Endothelial cell (in vitro differentiated cells): Measurements from ENCODE around the gene GJA4. TPM values are rescaled to one million over a fixed set of nuclear protein-coding genes. Genes with fewer than 3 reads are reported as not detected.

Experiments used
- DNase-seq: peaks from one replicate; pipeline ENCODE4 v3.0.0; 2021; ENCODE audit warnings: low spot score
- H3K27ac Mint-ChIP-seq: one replicate; pipeline ENCODE4 v1.8.0; 2021; ENCODE audit warnings: mixed read lengths, inconsistent platforms; ENCODE audit not compliant: unreplicated experiment
- H3K27me3 Mint-ChIP-seq: one replicate; pipeline ENCODE4 v1.8.0; 2021; ENCODE audit warnings: mild to moderate bottlenecking, moderate library complexity, mixed read lengths, inconsistent platforms; ENCODE audit not compliant: unreplicated experiment
- H3K36me3 Mint-ChIP-seq: one replicate; pipeline ENCODE4 v1.8.0; 2021; ENCODE audit warnings: mild to moderate bottlenecking, low read depth, mixed read lengths, inconsistent platforms; ENCODE audit not compliant: unreplicated experiment
- H3K4me1 Mint-ChIP-seq: one replicate; pipeline ENCODE4 v1.8.0; 2021; ENCODE audit warnings: mild to moderate bottlenecking, mixed read lengths, inconsistent platforms; ENCODE audit not compliant: unreplicated experiment
- H3K4me3 Mint-ChIP-seq: one replicate; pipeline ENCODE4 v1.8.0; 2021; ENCODE audit warnings: mild to moderate bottlenecking, mixed read lengths, inconsistent platforms; ENCODE audit not compliant: unreplicated experiment
- H3K9me3 Mint-ChIP-seq: one replicate; pipeline ENCODE4 v1.8.0; 2021; ENCODE audit warnings: mixed read lengths, inconsistent platforms; ENCODE audit not compliant: unreplicated experiment
- total RNA-seq: library from RNA; stranded (reverse); fragmentation: NEBNext Ultra II Directional; extraction: Animal tissue kit (Norgen Biotek cat#: 25700); gene quantifications from one replicate; pipeline ENCODE4 v1.2.1, GENCODE V29; 2021; ENCODE audit not compliant: unreplicated experiment
- TF ChIP-seq, protein P1 (sequence below): fragments of 200-600 bp; sonication (generic); IDR thresholded peaks from one replicate; pipeline ENCODE4 v1.5.0; 2021; ENCODE audit warnings: antibody characterized with exemption; ENCODE audit not compliant: unreplicated experiment

GJA4 gene
- total RNA-seq, 1 donor from 2014 or later = 347 TPM

DNA sequence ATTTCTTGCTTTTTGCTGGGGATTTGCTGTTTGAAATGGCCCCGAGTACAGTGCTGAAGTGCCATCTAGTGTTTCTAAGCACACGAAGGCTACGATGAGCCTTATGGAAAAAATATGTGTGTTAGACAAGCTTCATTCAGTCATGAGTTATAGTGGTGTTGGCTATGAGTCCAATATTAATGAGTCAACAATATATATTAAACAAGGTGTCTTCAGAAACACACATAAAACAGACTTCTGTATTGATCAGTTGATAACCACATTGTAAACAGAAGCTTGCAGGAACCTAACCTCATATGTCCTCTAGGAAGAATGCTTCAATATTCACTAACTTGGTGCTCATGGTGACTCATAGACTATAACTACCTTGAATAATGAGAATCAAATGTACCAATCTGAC lies 39.6 kb upstream of the GJA4 start:
- H3K27ac Mint-ChIP-seq = no peak overlapping the region
- H3K9me3 Mint-ChIP-seq = no peaks in the 10 kb centered on the region
- TF ChIP-seq, protein P1, sequence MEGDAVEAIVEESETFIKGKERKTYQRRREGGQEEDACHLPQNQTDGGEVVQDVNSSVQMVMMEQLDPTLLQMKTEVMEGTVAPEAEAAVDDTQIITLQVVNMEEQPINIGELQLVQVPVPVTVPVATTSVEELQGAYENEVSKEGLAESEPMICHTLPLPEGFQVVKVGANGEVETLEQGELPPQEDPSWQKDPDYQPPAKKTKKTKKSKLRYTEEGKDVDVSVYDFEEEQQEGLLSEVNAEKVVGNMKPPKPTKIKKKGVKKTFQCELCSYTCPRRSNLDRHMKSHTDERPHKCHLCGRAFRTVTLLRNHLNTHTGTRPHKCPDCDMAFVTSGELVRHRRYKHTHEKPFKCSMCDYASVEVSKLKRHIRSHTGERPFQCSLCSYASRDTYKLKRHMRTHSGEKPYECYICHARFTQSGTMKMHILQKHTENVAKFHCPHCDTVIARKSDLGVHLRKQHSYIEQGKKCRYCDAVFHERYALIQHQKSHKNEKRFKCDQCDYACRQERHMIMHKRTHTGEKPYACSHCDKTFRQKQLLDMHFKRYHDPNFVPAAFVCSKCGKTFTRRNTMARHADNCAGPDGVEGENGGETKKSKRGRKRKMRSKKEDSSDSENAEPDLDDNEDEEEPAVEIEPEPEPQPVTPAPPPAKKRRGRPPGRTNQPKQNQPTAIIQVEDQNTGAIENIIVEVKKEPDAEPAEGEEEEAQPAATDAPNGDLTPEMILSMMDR = no peak
- no peak for DNase-seq
- H3K36me3 Mint-ChIP-seq = no peaks in the 10 kb centered on the region
- peaks cover 8% of the 10 kb centered on the region for H3K4me1 Mint-ChIP-seq
- H3K27me3 Mint-ChIP-seq = peaks cover 3% of the 10 kb centered on the region
- H3K4me3 Mint-ChIP-seq = no peak overlapping the region

- no peaks in the 10 kb centered on the region for H3K27me3 Mint-ChIP-seq
- no peaks in the 10 kb centered on the region for H3K36me3 Mint-ChIP-seq
- H3K4me1 Mint-ChIP-seq = no peaks in the 10 kb centered on the region
- TF ChIP-seq, protein P1 = no peak
- H3K27ac Mint-ChIP-seq = no peak within 1 kb of the TSS
- H3K4me3 Mint-ChIP-seq = no peak within 1 kb of the TSS
- no peak for DNase-seq
- H3K9me3 Mint-ChIP-seq = no peaks in the 10 kb centered on the region
These were observed 37.7 kb upstream of the GJA4 start, which contains the start of gene GJB5 for GRCh38 chr1:34754964-34755637. Gene GJB5 (plus strand): TSS chr1:34755047. CDS start chr1:34757331, 2,284 bp downstream.

DNA sequence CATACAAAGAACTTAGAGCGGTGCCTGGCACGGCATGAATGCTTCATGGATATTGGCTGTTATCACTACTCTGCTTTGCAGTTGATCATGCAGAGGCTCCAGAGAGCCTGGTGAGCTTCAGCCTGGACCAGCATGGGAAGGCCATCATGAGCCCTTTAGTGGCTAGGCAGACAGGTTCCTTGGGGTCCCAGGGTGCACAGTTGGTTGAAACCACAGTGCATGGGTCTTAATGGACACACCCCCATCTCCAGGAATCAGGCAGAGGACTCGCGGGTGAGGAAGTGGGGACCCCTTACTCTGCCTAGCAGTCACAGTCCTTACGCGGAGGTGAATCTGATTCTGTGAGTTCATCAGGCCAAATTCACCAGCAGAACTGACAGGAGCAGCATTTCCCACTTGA lies 36.8 kb upstream of the GJA4 start:
- no peak overlapping the region for H3K4me3 Mint-ChIP-seq
- no peaks in the 10 kb centered on the region for H3K27me3 Mint-ChIP-seq
- TF ChIP-seq, protein P1 = no peak
- DNase-seq = no peak
- H3K36me3 Mint-ChIP-seq = no peaks in the 10 kb centered on the region
- H3K27ac Mint-ChIP-seq = no peak overlapping the region
- H3K9me3 Mint-ChIP-seq = no peaks in the 10 kb centered on the region
- no peaks in the 10 kb centered on the region for H3K4me1 Mint-ChIP-seq

- Mint-ChIP-seq H3K27ac (no peak overlapping the region), H3K4me1 (no peaks in the 10 kb centered on the region), H3K27me3 (no peaks in the 10 kb centered on the region), H3K9me3 (no peaks in the 10 kb centered on the region), H3K4me3 (no peak overlapping the region), H3K36me3 (no peaks in the 10 kb centered on the region)
- no peak for DNase-seq
- TF ChIP-seq, protein P1 = no peak
These were observed 35.4 kb upstream of the GJA4 start for GRCh38 chr1:34757386-34757785.

DNA sequence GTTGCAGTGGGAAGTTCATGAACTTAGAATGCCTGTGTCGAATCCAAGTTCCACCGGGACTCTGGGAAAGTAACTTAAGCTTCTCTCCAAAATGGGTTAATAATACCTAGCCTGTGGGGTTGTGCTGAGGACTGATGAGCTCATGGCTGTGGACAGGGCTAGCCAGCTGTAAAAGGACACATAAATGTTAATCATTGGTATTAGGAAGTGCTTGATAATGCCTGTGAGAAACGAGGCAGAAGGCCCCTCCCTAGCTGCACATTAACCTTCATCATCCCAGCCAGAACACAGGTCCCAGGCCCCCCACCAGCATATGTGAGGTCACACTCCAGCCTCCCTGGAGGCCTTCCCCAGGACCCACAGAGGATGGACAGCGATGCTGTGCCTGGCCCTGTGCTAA lies 34.0 kb upstream of the GJA4 start:
- no peak for DNase-seq
- Mint-ChIP-seq H3K4me3 (no peak overlapping the region), H3K27ac (no peak overlapping the region), H3K27me3 (peaks cover 2% of the 10 kb centered on the region), H3K9me3 (no peaks in the 10 kb centered on the region), H3K36me3 (no peaks in the 10 kb centered on the region), H3K4me1 (no peaks in the 10 kb centered on the region)
- TF ChIP-seq, protein P1 = no peak
